ENCODE results near the gene COQ4. TPM values are rescaled to one million over a fixed set of nuclear protein-coding genes. Genes with fewer than 3 reads are reported as not detected.

The COQ4 gene
- total and polyA plus RNA-seq, 2 experiments from 2014 or later: 35.3 to 37.0 TPM

- no peak for TF ChIP-seq REST (IDR thresholded peaks at IDR 0.05; ENCODE audit: unreplicated experiment)
- TF ChIP-seq STAT1 (IDR thresholded peaks at IDR 0.05; ENCODE audit: unreplicated experiment): no peak
- TF ChIP-seq POLR2AphosphoS5 (IDR thresholded peaks at IDR 0.05; ENCODE audit: low read depth): no peak
- TF ChIP-seq ETS1 (IDR thresholded peaks at IDR 0.05): no peak
Observed at GRCh38 chr9:128349125-128349524, 26.5 kb downstream of the COQ4 start (continued).

GRCh38 chr9:128349772-128350171 lies 27.1 kb downstream of the COQ4 start:
- Histone ChIP-seq H3K36me3 (ENCODE audit: insufficient read depth) (no peaks in the 10 kb centered on the region), H3K79me2 (replicated peaks; ENCODE audit: insufficient read depth) (no peaks in the 10 kb centered on the region), H3K4me2 (no peak overlapping the region), H3F3A (replicated peaks; ENCODE audit: low read depth) (no peaks in the 10 kb centered on the region), H3K9me2 (ENCODE audit: insufficient read depth) (no peaks in the 10 kb centered on the region), H4K20me1 (replicated peaks; ENCODE audit: insufficient read depth) (no peaks in the 10 kb centered on the region; the same call in 1 of the 2 replicates), H2AFZ (no peak overlapping the region), H3K4me3 (no peak overlapping the region), H3K27ac (ENCODE audit: low read depth) (no peak overlapping the region), H3K4me1 (ENCODE audit: insufficient read depth) (no peaks in the 10 kb centered on the region), H3K27me3 (ENCODE audit: insufficient read depth) (no peaks in the 10 kb centered on the region)
- peaks cover 11% of the 10 kb centered on the region for H3K27me3 Mint-ChIP-seq (ENCODE audit: insufficient read depth, low read depth, poor library complexity)
- no peak overlapping the region for H3K4me3 Mint-ChIP-seq
- no peak for DNase-seq (ENCODE audit: low spot score)
- no peak for ATAC-seq
- no peaks in the 10 kb centered on the region for H3K9me3 Mint-ChIP-seq
- H3K36me3 Mint-ChIP-seq (ENCODE audit: low read depth): peaks cover 19% of the 10 kb centered on the region
- H3K4me1 Mint-ChIP-seq: no peaks in the 10 kb centered on the region; the same call in 2 of the 3 replicates
- H3K27ac Mint-ChIP-seq: no peak overlapping the region
- TF ChIP-seq NANOG (IDR thresholded peaks at IDR 0.05; ENCODE audit: borderline replicate concordance): no peak
- TF ChIP-seq CREB1 (CRISPR knock-in tag; IDR thresholded peaks at IDR 0.05; ENCODE audit: low read depth): no peak
- no peak for TF ChIP-seq ZNF462 (CRISPR knock-in tag; IDR thresholded peaks at IDR 0.05)
- TF ChIP-seq POLR2AphosphoS5 (IDR thresholded peaks at IDR 0.05; ENCODE audit: low read depth): no peak
- TF ChIP-seq EZH2 (IDR thresholded peaks at IDR 0.05; ENCODE audit: low read depth, unreplicated experiment): no peak
- TF ChIP-seq STAT1 (IDR thresholded peaks at IDR 0.05; ENCODE audit: unreplicated experiment): no peak
- TF ChIP-seq ETS1 (IDR thresholded peaks at IDR 0.05): no peak
- no peak for TF ChIP-seq CTCF (conservative IDR thresholded peaks at IDR 0.05; ENCODE audit: low read depth in 2 of 2)
